GM13977 (cell line): ENCODE results near the gene PRRX2.

ENCODE experiments used
- DNase-seq: peaks from one replicate; pipeline ENCODE4 v3.0.0; 2012; ENCODE audit warnings: low spot score
- in situ Hi-C: fragments of 300-500 bp; cut with MboI; formaldehyde crosslinking; loops from one replicate; pipeline ENCODE4 v1.12.0; 2022; ENCODE audit warnings: low sequenced_read_pairs, low pct_unique_long_range_greater_than_20kb, mixed read lengths, inconsistent platforms; ENCODE audit not compliant: unreplicated experiment
- TF ChIP-seq, protein P1 (sequence below): IDR thresholded peaks from 2 replicates; pipeline ENCODE4 v1.5.1; 2012; ENCODE audit warnings: mild to moderate bottlenecking, control low read depth; ENCODE audit not compliant: insufficient read depth; ENCODE audit errors: extremely low read depth, missing control alignments

Gene PRRX2

DNA sequence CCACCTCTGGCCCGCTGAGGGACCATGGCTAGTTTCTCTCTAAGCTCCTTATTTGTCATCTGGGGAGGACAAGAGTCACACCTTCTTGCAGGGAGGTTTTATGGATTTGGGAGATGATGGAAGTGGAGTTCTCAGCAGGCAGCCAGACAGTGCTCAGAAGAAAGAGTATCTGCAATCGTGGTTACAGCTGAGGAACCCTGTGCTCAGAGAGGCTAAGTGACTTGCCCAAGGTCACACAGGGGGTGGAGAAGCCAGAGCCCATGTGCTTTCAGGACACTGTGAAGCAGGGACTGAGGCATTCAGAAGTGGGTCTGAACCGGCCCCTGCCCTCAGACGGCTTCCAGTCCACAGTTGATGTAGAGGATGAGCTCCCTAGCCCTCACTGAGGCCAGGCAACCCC, 10.8 kb downstream of the PRRX2 start:
- in situ Hi-C loops: no loop called here
- TF ChIP-seq, protein P1, sequence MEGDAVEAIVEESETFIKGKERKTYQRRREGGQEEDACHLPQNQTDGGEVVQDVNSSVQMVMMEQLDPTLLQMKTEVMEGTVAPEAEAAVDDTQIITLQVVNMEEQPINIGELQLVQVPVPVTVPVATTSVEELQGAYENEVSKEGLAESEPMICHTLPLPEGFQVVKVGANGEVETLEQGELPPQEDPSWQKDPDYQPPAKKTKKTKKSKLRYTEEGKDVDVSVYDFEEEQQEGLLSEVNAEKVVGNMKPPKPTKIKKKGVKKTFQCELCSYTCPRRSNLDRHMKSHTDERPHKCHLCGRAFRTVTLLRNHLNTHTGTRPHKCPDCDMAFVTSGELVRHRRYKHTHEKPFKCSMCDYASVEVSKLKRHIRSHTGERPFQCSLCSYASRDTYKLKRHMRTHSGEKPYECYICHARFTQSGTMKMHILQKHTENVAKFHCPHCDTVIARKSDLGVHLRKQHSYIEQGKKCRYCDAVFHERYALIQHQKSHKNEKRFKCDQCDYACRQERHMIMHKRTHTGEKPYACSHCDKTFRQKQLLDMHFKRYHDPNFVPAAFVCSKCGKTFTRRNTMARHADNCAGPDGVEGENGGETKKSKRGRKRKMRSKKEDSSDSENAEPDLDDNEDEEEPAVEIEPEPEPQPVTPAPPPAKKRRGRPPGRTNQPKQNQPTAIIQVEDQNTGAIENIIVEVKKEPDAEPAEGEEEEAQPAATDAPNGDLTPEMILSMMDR: no peak
- DNase-seq: no peak

DNA sequence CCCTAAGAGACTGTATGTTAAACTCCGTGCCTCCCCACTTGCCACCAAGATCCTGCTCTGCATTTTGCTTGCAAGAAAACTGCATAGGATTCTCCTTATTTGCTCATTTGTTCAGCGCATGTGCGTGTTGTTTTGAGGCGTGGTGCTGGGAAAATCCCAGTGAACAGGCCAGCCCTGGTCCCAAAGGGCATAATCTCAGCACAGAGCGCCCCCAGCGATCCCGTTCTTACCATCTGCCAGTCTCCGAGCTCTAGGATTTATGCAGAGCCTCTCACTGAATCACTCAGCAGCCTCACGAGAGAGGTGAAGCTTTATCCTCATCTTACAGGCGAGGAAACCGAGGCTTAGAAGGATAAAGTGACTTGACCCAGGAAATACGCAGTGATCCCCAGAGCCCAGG, 11.5 kb downstream of the PRRX2 start:
- TF ChIP-seq, protein P1: no peak
- in situ Hi-C loops: no loop called here
- DNase-seq: no peak

DNA sequence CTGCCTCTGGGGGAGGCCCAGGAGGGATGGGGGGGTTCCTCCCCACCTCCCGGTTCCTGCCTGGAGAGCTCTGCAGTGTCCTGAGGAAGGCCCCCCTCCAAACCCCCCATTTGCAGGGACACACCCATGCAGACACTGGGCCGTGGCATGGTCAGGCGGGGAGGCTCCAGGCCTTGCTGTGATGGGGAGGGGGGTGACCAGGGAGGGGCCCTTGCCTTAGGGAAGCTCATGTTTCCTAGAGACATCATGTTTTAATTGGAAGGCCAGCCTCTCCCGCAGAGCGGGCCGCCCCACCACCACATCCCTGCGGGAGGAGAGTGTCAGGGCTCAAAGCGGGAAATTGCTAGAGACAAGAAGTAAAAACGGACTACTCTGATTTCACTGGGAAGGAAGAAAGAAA, 12.0 kb downstream of the PRRX2 start:
- in situ Hi-C loops: no loop called here
- no peak for DNase-seq
- TF ChIP-seq, protein P1: no peak

DNA sequence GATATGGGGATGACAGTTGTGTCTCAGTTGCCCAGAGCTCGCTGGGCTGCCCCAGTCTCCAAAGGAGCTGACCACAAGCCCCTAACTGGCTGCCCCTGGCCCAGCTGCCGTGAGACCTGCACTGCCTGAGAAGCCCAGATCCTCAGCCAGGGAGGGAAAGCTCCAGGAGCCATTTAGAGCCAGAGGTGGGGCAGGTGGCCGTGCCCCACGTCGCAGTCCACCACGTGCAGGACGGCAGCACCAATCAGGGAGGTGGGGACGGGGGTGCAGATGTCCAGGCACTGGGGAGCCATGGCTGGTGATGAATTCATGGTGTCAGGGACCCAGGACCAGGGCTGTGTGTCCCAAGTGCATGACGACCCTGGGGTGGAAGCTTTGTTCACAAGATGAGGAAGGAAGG, 13.4 kb downstream of the PRRX2 start:
- TF ChIP-seq, protein P1: no peak
- no peak for DNase-seq
- in situ Hi-C loops: no loop called here

DNA sequence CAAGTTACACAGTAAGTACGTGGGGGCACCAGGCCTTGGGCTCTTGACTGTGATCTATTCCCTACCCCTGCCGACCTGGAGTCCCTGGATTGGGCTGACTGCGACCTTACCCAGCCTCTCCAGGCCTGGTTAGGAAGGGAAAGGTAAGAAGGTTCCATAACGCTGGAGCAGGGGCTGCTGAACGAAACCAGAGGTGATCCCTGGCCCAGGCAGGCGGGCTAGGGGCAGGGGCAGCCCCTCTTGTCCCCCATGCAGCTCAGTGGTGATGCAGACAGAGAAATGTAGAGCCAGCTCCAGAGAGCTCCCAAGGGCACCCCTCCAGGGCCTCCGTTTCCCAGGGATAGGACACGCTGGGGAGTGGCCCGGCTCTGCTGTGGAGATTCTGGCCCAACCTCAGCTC, 14.1 kb downstream of the PRRX2 start:
- TF ChIP-seq, protein P1: no peak
- DNase-seq: no peak
- in situ Hi-C loops: no loop called here

DNA sequence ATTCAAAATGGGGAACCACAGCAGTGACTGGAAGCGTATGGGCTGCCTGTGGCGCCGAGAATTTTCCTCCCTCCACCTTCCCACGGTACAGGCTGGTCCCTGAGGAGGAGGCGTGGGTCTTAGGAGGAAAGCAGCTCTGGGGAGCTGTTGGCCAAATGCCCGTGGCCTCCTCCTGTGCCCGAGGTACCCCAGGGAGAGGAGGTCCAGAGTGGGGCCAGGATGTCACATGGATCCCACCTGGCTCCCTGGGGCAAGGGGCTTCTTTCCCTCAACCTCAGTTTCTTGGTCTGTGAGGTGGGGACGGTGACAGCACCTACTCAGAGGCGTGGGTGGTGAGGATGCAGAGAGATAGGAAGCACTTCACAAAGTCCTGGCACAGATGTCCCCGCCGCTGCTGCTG, 16.5 kb downstream of the PRRX2 start:
- in situ Hi-C loops: no loop called here

DNA sequence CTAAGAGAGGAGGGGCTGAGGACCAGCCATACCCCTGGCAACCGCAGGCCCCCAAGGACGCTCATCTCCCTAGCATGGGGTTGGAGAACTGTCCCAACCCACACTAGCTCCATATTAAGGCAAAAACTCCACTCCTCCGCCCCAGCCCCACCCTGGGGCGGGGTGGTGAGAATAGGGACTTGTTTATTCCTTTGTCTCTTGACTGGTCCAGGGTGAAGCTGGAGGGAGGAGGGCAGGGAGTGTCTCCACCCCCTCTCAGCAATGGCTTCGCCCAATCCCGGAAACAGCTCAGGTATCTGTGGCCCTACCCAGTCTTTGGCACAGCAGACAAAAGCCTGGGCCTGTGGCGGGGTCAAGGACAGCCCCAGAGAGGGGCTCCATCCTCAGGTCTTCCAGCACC, 16.9 kb downstream of the PRRX2 start:
- TF ChIP-seq, protein P1: no peak
- in situ Hi-C loops: no loop called here
- no peak for DNase-seq

More for the DNA sequence above, 16.5 kb downstream of the PRRX2 start:
- TF ChIP-seq, protein P1: no peak
- no peak for DNase-seq
